Tibial artery (tissue), 4 donors: ENCODE results near the gene AGPAT2.
A peak's percentile ranks its signal among the peaks of the same experiment; 100 is the strongest.

Experiments
- DNase-seq, 2 donors: peaks; one replicate each; pipeline ENCODE4 v3.0.0-alpha.2; 2019
- H3K27ac ChIP-seq, 2 donors: fragments of 200-600 bp; sonication (generic) in 1 of 2; 1 replicate in 1 of 2; 2 replicates in 1 of 2; pipeline ENCODE4 v1.5.1; 2018 to 2019; ENCODE audit warnings: mild to moderate bottlenecking in 1 of 2
- H3K27me3 ChIP-seq, 2 donors: fragments of 200-600 bp; sonication (generic) in 1 of 2; one replicate each; pipeline versions ENCODE4 v1.5.1 to v1.6.0; 2016 to 2019
- H3K36me3 ChIP-seq, 3 donors: fragments of 200-600 bp; sonication (generic) in 2 of 3; one replicate each; pipeline ENCODE4 v1.5.1; 2016 to 2019; ENCODE audit warnings: mild to moderate bottlenecking in 2 of 3
- H3K4me1 ChIP-seq, 4 donors: fragments of 200-600 bp; sonication (generic) in 2 of 4; 1 replicate in 3 of 4; 2 replicates in 1 of 4; pipeline ENCODE4 v1.5.1; 2016 to 2019
- H3K4me3 ChIP-seq, 2 donors: fragments of 200-600 bp; sonication (generic) in 1 of 2; 1 replicate in 1 of 2; 2 replicates in 1 of 2; pipeline ENCODE4 v1.5.1; 2018 to 2019; ENCODE audit warnings: mild to moderate bottlenecking in 2 of 2
- H3K9me3 ChIP-seq, 3 donors: fragments of 200-600 bp; sonication (generic) in 1 of 3; one replicate each; pipeline ENCODE4 v1.5.1; 2016 to 2019
- CTCF ChIP-seq, 2 experiments: fragments of 200-600 bp in 1 of 2; fragments of 450-650 bp in 1 of 2; IDR thresholded peaks; one replicate each; pipeline ENCODE4 v1.5.1; 2017 to 2019; ENCODE audit warnings: antibody characterized with exemption in 2 of 2, mild to moderate bottlenecking in 1 of 2, moderate library complexity in 1 of 2
- intact Hi-C: fragments of 100-400 bp; cut with DNase I; formaldehyde crosslinking; loops from one replicate; pipeline ENCODE4 v1.15.0; 2023; ENCODE audit warnings: low total_unique reads

AGPAT2 gene

GRCh38 chr9:136672431-136673087 lies 14.7 kb downstream of the AGPAT2 start:
- TF ChIP-seq CTCF (IDR thresholded peaks at IDR 0.05), result no peak
- no peak overlapping the region for H3K27ac ChIP-seq
- peaks cover 0 to 44% (median 33%) of the 10 kb centered on the region in 3 donors for H3K36me3 ChIP-seq
- intact Hi-C loops, result no loop called here
- H3K9me3 ChIP-seq, result no peaks in the 10 kb centered on the region
- DNase-seq, result no peak
- peaks cover 0 to 46% of the 10 kb centered on the region in 2 donors for H3K27me3 ChIP-seq
- H3K4me1 ChIP-seq, result peaks cover 0 to 6% (median 0%) of the 10 kb centered on the region in 4 donors
- H3K4me3 ChIP-seq, result no peak overlapping the region

GRCh38 chr9:136671646-136672430 lies 15.4 kb downstream of the AGPAT2 start:
- Histone ChIP-seq H3K9me3 (no peaks in the 10 kb centered on the region), H3K27ac (no peak overlapping the region), H3K4me3 (no peak overlapping the region), H3K36me3 (peaks cover 0 to 41% (median 30%) of the 10 kb centered on the region in 3 donors), H3K27me3 (peaks cover 0 to 53% of the 10 kb centered on the region in 2 donors), H3K4me1 (peaks cover 0 to 8% (median 0%) of the 10 kb centered on the region in 4 donors)
- intact Hi-C loops, result no loop called here
- TF ChIP-seq CTCF (IDR thresholded peaks at IDR 0.05), result peak; percentile 56 to 81
- no peak for DNase-seq

- TF ChIP-seq CTCF (IDR thresholded peaks at IDR 0.05), result no peak
- peaks cover 0 to 35% (median 24%) of the 10 kb centered on the region in 3 donors for H3K36me3 ChIP-seq
- H3K4me3 ChIP-seq, result no peak overlapping the region
- H3K9me3 ChIP-seq, result no peaks in the 10 kb centered on the region
- peaks cover 0 to 14% (median 2%) of the 10 kb centered on the region in 4 donors for H3K4me1 ChIP-seq
- DNase-seq, result no peak
- H3K27ac ChIP-seq, result no peak overlapping the region
- intact Hi-C loops, result no loop called here
- peaks cover 0 to 59% of the 10 kb centered on the region in 2 donors for H3K27me3 ChIP-seq
Measured at GRCh38 chr9:136671254-136671614, 16.0 kb downstream of the AGPAT2 start.

- Histone ChIP-seq H3K9me3 (no peaks in the 10 kb centered on the region), H3K27ac (no peak overlapping the region), H3K36me3 (peaks cover 0 to 30% (median 19%) of the 10 kb centered on the region in 3 donors), H3K4me3 (no peak overlapping the region), H3K4me1 (peaks cover 0 to 17% (median 5%) of the 10 kb centered on the region in 4 donors), H3K27me3 (peaks cover 0 to 62% of the 10 kb centered on the region in 2 donors)
- TF ChIP-seq CTCF (IDR thresholded peaks at IDR 0.05), result no peak
- DNase-seq, result no peak
- intact Hi-C loops, result no loop called here
Measured at GRCh38 chr9:136670576-136671253, 16.5 kb downstream of the AGPAT2 start.

- Histone ChIP-seq H3K4me3 (peak overlapping the region in 1 of 2 donors; percentile 46), H3K27ac (no peak overlapping the region), H3K9me3 (no peaks in the 10 kb centered on the region), H3K36me3 (peaks cover 0 to 26% (median 23%) of the 10 kb centered on the region in 3 donors), H3K4me1 (peaks cover 0 to 22% (median 10%) of the 10 kb centered on the region in 4 donors), H3K27me3 (peaks cover 0 to 68% of the 10 kb centered on the region in 2 donors)
- DNase-seq, result no peak
- TF ChIP-seq CTCF (IDR thresholded peaks at IDR 0.05), result no peak
- intact Hi-C loops, result no loop called here
Measured at GRCh38 chr9:136669791-136670464, 17.3 kb downstream of the AGPAT2 start.
